HG03521 (cell line): ENCODE results near the gene ZBTB40.

Experiments used
- ATAC-seq: cut with Tn5 transposase; IDR thresholded peaks from one replicate; pipeline ENCODE4 v1.9.1; 2021; ENCODE audit warnings: mild to moderate bottlenecking, moderate library complexity; ENCODE audit not compliant: unreplicated experiment

The ZBTB40 gene

GRCh38 chr1:22470227-22470626 lies 18.6 kb downstream of the ZBTB40 start:
- no peak for ATAC-seq

DNA sequence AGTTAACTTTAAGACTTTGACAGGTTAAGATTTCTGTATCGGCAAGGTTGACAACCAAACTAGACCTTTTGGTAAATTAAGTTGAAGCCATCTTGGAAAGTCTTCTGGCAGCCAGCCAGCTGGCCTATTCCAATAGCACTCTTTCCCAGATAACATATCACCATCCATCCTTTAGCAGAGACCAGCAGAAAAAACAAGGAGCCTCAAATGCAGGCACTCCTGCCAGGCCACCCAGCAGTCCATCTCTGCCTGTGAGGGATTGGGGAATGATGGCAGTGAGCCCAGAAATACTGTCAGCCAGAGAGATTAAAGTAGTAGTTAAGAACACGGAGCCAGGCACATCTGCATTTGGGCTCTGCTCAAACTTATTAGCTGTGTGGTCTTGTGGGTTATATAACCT lies 19.4 kb downstream of the ZBTB40 start:
- no peak for ATAC-seq

GRCh38 chr1:22471610-22472009 lies 20.0 kb downstream of the ZBTB40 start:
- no peak for ATAC-seq

DNA sequence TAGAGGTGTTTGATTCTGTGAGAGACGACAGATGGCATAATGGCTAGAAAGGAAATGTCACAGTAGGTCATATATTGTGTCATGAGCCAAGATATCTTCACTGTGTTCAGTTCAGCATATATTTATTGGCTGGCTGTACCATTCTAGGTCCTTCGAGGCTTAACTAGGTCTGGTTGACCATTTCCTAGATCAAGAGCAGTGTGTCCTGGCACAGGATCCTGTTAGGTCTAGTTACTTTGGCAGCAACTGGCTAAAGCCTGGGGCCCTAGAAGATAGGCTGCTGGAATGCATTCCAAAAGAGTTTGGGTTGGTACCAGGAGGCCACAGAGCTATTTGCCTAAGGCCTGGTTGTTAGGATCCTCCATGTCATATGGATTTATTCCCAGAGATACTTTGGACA lies 20.9 kb downstream of the ZBTB40 start:
- no peak for ATAC-seq

- ATAC-seq = no peak
Observed at GRCh38 chr1:22473952-22474351, 22.3 kb downstream of the ZBTB40 start.

- ATAC-seq = no peak
Observed at GRCh38 chr1:22476566-22476965, 24.9 kb downstream of the ZBTB40 start.

DNA sequence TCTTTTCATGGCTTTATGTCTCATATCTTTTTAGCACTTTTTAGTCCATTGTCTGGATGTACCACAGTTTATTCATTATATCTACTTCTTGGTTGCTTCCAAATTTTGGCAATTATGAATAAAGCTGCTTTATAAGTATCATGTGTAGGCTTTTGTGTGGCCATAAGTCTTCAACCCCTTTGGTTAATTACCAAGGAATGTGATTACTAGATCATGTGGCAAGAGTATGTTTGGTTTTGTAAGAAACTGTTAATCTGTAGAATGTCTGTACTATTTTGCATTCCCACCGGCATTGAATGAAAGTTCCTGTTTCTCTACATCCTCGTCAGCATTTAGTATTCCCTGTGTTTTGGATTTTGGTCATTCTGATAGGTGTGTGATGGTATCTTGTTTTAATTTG lies 31.5 kb downstream of the ZBTB40 start:
- no peak for ATAC-seq

- ATAC-seq = no peak
Observed at GRCh38 chr1:22484706-22485345, 33.2 kb downstream of the ZBTB40 start.

- ATAC-seq = no peak
Observed at GRCh38 chr1:22485431-22485830, 33.8 kb downstream of the ZBTB40 start.

DNA sequence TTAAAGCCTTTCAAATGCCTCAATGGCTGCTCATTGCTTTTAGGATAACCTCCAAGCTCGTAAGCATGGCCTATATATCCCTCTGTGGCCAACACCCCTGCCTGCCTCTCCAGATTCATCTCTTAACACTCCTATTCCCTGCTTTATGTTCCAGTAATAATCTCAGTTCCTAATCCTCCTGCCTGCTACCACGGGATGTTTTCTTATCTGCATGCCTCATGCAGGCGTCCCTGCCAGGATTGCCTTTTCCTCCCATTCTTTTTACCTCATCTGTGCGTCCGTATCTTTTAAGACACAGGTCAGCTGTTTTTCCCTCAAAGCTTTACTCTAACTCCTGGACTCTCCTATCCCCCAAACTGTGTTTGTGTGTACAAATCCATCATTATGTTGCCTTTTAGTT lies 36.1 kb downstream of the ZBTB40 start:
- ATAC-seq = no peak

DNA sequence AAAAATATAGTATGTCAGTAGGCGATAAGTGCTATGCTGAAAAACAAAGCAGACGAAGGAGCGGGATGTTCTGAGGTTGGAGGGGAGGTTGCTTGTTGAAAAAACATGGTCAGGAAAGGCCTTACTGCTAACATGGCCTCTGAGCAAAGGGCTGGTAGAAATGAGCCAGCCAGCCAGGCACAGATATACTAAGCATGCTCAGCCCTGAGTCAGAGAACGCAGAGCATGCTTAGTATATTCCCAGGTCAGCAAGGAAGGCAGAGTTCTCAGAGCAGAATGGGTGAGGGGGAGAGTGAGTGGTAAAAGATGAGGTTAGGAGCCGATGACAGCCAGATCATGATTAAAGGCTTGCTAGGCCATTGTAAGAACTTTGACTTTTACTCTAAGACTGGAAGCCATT lies 36.7 kb downstream of the ZBTB40 start:
- no peak for ATAC-seq

DNA sequence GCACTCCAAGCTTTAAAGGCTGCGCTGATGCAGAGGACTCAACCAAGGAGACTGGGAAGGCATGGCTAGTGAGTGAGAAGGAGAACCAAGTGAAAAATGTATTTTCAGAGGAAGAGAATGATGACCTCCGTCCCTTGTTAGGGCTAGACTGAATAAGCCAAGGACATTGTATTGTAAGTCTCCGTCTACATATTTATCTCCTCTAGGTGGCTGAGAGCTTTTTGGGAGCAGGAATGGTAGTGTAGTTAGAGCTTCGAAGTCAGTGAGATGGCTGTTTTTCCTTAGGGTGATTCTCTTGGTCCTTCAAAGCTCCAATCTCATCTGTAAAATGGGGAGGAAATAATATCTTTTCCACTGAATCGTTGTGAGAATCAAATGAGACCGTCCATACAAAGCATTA lies 37.6 kb downstream of the ZBTB40 start:
- ATAC-seq = no peak

GRCh38 chr1:22489823-22490222 lies 38.2 kb downstream of the ZBTB40 start:
- no peak for ATAC-seq

DNA sequence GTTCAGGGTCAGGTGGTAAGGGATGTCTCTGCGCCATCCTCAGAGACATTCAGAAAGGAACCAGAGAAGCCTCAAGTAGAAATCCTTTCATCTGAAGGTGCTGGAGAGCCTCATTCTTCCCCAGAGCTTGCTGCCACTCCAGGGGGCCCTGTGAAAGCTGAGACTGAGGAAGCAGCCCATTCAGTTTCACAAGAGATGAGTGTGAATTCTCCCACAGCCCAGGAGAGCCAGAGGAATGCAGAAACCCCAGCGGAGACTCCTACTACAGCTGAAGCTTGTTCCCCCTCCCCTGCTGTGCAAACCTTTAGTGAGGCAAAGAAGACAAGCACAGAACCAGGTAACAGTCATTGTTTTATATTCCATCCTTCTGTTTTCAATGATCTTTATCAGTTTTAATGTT lies 38.7 kb downstream of the ZBTB40 start:
- ATAC-seq = no peak

DNA sequence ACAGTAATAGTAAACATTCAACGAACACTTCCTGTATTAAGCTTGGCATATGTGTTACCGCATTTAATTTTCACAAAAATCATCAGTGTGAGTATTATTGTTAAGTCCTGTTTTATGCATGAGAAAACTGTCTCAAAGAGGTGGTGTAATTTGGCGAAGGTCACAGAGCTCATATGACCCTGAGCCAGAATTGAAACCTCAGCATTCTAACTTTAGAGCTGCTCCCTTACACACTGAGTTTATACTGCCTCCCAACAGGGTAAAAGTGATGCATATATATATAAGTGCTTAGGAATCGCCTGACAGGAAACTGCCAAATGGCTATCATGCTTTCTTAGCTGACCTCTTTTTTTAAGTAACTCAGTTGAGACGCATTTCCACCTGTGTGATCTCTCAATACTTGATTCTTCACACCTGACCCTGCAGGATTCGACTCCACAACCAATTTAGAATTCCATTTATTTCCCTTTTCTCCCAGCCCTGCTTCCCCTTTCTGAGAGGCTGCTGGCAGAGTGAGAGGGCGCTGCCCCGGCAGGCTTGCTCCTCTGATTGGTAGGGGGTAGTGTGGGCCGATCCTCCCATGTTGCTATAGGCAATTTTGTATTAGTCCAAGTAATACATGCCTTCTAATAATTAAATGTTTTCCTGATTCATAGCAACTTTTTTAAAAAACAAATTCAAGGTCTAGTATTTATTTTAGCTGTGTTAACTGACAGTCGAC lies 40.5 kb downstream of the ZBTB40 start:
- ATAC-seq = no peak

- ATAC-seq = no peak
Observed at GRCh38 chr1:22494144-22494543, 42.5 kb downstream of the ZBTB40 start.

DNA sequence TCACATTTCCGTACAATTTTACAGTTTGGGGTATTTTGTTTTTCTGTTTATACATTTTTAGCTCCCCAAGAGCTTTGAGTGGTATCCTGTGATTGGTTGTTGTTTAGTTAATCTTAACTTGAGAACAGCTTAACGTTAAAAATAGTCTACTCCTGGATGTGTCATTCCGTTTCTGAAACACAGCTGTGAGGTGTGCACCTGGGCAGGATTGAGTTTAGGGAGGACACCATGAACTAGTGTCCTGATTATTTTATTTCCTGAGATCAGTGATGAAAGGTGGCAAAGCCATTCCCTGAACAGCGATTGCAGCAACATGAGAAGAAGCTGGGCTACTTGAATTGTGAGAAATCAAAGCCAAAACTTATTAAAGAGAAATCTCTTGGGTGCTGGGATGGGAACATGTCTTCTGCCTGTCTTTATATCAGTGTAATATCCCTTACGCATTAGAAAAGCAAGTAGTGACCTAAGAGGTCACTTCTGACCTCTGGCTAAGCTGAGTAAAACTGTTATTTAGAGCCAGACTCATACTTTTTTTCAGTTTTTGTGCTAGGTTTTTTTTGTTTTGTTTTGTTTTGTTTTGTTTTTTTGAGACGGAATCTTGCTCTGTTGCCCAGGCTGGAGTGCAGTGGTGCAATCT lies 43.4 kb downstream of the ZBTB40 start:
- no peak for ATAC-seq

DNA sequence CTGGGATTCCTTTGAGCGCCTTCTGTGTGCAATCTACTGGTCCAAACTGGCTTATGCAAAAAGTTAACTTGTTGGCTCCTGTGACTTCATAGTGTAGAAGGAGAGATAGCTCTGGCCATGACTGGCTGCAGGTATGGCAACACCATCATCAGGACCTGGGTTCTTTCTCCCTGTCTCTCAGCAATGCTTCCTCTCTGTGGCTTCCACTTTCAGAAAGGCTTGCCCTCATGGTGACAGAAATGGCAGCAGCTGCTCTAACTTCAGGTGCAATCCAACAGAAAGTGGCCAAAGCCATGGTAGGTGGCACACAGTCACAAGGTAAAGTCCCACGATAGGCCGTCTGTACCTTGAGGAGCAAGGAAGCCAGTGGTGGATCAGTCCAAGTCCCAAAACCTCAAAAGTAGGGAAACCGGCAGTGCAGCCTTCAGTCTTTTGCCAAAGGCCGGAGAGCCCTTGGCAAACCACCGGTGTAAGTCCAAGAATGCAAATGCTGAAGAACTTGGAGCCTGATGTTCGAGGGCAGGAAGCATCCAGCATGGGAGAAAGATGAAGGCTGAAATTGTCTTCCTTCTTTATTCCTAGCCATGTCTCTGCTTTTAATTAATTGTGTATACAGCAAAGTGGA lies 45.0 kb downstream of the ZBTB40 start:
- ATAC-seq = no peak

- ATAC-seq = no peak
Observed at GRCh38 chr1:22498463-22498862, 46.8 kb downstream of the ZBTB40 start.

- ATAC-seq = no peak
Observed at GRCh38 chr1:22500058-22500457, 48.4 kb downstream of the ZBTB40 start.

DNA sequence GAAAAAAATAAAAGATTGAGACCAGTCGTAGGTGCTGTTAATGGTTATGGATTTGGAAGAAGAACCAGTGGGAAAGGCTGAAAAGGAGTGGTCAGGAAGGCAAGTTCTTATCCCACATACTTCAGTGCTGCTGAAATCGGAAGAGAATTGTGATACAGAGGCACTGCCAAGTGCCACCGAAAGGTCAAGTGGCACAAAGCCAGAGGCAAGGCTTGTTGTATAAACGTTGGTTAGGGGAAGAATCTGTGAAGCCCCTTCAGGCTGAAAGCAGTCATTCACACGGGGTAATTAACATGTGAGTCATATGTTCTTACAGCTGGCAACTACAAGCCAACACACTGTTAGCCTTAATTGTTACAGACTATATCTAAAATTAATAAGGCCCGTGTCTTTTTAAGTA lies 48.8 kb downstream of the ZBTB40 start:
- ATAC-seq = no peak

DNA sequence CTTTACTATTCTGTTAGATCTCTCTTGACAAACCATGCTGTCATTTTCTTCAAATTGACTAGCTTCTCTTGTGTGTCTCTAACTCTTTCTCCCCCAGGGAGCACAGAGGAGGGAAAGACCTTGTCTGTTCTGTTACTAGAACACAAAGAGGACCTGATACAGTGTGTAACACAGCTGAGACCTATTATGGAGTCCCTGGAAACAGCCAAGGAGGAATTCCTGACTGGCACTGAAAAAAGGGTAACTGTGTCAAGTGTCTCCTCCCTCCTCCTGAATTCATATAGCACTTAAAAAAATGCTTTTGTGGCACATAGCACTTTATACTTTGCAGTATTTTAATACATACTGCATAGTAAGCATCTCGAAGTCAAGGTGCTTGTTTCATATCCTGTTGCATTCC lies 50.6 kb downstream of the ZBTB40 start:
- ATAC-seq = no peak
